AG20443 (cell line): ENCODE measurements around the gene NDUFB11.
"Not testable (repeated sequence)": the region's sequence is repeated elsewhere in the genome, so short reads cannot be mapped to it uniquely, and the experiment has no call there.

Source experiments
- DNase-seq: peaks from one replicate; pipeline ENCODE4 v3.0.0; 2012; ENCODE audit warnings: low spot score, mixed read lengths

The NDUFB11 gene

GRCh38 chrX:47146121-47146935 is 1.8 kb upstream of the NDUFB11 start:
- no peak for DNase-seq

GRCh38 chrX:47145395-47146120 is 1.1 kb upstream of the NDUFB11 start:
- DNase-seq, result peak; percentile 48

- DNase-seq, result peak; percentile 64
Measured at GRCh38 chrX:47143894-47144625, 442 bp downstream of the NDUFB11 start.

DNA sequence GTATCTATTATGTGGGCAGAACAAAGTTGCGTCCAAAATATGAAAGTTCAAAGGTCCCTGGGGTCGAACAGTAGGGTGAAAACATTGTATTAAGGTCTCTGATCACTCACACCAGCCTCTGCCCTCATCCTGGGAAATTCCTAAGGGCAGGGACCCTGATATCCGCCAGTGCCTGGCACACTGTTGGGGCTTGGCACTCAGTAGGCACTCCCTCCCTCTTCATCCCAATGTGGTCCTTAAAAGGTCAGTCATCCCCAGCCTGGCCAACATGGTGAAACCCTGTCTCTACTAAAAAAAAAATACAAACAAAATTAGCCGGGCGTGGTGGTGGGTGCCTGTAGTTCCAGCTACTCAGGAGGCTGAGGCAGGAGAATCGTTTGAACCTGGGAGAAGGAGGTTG is 6.3 kb downstream of the NDUFB11 start:
- no peak for DNase-seq

DNA sequence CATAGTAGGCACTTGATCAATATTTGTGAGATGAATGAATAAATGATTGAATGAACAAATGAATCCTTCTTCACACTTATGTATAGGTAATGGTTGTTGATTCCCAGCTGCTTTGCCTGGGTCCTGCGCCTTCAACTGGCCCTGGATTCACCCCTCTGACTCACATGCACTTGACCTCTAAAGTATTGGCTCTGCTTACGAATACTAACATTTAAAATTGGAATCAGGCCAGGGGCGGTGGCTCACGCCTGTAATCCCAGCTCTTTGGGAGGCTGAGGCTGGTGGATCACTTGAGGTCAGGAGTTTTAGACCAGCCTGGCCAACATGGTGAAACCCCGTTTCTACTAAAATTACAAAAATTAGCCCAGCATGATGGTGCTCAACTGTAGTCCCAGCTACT is 8.9 kb downstream of the NDUFB11 start:
- DNase-seq, result peak; percentile 18

DNA sequence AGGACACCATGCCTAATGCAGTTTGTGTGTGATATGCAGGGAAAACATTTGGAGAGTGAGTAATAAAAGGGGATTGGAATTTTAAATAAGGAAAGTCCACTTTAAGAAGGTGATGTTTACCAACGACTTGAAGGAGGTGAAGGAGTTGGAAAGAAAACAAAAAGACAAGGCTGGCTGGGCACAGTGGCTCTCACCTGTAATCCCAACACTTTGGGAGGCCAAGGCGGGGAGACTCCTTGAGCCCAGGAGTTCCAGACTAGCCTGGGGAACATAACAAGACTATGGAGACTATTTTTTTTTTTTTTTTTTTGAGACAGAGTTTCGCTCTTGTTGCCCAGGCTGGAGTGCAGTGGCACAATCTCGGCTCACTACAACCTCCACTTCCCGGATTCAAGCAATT is 11.0 kb downstream of the NDUFB11 start:
- no peak for DNase-seq

DNA sequence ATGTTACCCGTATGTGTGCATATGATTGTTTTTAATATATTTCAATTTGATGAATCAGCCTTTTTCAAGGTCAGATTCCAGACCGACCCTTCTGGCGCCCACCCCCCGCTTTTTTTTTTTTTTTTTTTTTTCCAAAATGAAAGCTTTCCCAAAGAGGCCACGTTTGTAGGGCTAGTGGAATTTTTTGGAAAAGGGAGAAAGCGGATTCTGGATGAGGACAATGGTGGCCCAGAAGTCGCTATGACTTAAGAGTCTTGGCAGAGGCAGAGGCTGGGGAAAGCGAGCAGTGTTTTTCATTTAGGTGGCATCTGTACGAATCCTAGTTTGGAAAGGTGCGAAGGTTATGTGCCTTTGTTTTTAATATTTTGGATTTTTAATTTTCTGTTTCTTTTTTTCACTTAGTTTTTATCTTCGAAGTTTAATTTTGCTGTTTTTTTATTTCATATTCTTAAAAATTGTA is 14.6 kb downstream of the NDUFB11 start:
- DNase-seq, result no peak

DNA sequence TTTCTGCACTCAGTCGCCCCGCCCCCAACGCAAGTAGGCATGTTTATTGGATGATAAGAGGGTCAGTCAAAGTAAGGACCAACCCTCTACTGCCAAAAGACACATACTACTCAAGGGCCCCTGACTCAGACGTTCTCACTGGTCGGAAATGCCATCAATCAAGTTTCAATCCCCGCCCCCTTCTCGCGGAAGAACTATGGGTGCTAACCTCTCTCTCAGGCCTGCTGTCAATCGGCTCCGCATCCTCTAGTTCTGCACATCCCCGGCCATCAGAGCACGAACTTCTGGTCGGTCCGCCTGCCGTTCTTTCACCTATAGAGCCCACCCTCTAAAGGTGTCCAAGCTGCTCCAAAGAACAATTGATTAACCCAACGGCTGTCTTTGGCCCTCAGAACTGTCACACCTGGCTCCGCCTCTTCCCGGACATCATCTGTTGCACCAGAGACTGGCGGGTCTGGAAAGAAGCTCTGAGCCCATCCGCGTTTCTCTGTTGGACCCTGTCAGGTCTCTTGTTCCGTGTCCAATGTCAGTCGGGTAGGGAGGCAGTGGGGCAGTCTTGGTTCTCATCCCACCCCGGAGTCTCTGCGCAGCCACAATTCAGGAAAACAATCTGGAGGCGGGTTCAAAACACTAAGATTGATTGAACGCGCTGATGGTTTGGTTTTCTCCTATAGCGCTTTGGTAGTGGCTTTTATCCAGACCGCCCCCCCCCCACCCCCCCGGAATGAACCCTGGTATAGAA is 15.2 kb downstream of the NDUFB11 start:
- peak; percentile 90 for DNase-seq

DNA sequence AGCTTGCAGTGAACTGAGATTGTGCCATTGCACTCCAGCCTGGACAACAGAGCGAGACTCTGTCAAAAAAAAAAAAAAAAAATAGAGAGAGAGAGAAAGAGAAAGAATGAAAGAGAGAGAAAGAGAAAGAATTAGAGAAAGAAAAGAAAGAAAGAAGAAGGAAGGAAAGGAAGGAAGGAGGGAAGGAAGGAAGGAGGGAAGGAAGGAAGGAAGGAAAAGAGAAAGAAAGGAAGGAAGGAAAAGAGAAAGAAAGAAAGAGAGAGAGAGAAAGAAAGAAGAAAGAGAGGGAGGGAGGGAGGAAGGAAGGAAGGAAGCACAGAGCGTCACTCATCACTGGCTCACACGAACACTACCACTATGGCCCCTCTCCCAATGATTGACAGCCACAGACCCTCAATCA is 20.0 kb downstream of the NDUFB11 start:
- DNase-seq, result not testable (repeated sequence)

DNA sequence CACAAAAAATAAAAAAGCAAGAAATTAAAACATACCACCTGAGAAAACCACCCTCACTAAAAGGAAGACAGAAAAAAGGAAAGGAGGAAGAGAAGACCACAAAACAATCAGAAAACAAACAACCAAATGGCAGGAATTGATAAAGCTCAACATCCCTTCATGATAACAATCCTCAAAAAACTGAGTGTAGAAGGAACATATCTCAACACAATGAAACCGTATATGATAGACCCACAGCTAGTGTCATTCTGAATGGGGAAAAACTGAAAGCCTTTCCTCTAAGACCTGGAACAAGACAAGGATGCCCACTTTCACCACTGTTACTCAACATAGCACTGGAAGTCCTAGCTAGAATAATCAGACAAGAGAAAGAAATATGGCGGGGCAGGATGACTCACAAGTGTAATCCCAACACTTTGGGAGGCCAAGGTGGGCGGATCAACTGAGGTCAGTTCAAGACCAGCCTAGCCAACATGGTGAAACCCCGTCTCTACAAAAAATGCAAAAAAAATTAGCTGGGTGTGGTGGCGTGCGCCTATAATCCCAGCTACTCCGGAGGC is 27.9 kb downstream of the NDUFB11 start:
- DNase-seq, result not testable (repeated sequence)

GRCh38 chrX:47112316-47112954 is 32.1 kb downstream of the NDUFB11 start:
- no peak for DNase-seq

- not testable (repeated sequence) for DNase-seq
Measured at GRCh38 chrX:47110936-47111615, 33.4 kb downstream of the NDUFB11 start.

- DNase-seq, result no peak
Measured at GRCh38 chrX:47101206-47101605, 43.3 kb downstream of the NDUFB11 start.

DNA sequence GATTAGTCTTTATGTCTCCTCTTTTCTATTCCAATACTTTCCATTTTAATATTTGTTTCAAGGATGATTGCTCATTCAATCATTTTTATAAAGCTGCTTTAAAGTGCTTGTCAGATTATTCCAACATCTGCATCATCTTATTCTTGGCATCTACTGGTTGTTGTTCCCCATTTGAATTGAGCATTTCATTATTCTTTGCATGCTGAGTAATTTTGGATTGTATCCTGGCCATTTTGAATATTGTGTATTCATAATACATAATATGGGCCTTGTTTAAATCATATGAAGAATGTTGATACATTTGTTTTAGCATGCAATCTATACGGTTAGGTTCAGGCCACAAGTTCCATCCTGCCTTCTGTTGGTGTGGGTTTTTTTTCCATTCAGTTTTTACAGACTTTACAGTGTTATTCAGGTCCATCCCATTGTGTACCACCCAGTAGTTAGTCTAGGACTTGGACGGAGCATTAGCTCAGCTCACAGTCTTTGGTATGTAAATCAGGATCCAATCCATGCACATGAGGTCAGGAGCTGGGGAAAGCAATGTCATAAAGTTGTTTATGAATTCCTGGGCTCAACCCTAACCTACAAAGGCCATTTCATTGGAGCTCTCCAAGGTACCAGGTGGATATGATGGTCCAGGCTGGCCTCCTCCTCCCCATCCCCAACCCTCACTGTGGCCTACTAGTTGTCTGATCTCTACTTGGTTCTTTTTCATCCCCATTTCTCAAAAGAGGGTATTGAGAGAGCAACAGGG is 46.0 kb downstream of the NDUFB11 start:
- no peak for DNase-seq

DNA sequence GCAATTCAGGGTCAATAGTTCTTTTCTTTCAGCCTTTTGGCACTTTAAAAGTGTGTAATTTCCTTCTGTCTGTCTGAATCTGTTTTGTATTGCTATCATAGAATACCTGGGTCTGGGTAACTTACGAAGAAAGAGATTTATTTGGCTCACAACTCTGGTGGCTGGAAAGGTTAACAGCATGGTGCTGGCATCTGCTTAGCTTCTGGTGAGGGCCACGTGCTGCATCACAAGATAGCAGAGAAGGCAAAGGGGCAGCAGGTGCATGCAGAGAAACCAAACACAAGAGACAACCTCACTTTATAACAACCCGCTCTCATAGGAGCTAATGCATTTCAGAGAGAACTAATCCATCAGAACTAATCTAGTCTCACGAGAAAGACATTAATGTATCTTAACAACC is 47.5 kb downstream of the NDUFB11 start:
- DNase-seq, result no peak

GRCh38 chrX:47093860-47094259 is 50.6 kb downstream of the NDUFB11 start:
- DNase-seq, result no peak

DNA sequence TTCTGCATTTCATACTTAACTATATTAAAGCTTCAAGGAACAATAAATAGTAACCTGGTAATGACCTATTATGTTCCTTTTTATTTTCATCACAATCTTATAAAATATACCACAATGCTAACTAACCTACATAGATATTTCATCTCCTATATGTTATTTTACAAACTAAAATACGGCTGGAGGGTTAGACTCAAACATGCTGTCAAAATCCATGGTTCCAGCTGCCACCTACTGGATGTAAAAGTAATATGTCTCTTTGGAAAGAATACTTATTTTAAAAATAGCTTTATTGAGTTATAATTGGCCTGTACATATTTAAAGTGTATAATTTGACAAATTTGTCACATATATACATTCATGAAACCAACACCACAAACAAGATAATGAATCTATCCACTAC is 51.3 kb downstream of the NDUFB11 start:
- DNase-seq, result peak; percentile 20
